Ramos (cell line): ENCODE results near the gene TRIM37.
"Not testable (repeated sequence)": the region's sequence is repeated elsewhere in the genome, so short reads cannot be mapped to it uniquely, and the experiment has no call there.

ENCODE experiments used
- in situ Hi-C: fragments of 300-500 bp; cut with MboI; formaldehyde crosslinking; loops from one replicate; pipeline ENCODE4 v1.14.3; 2022; ENCODE audit warnings: low sequenced_read_pairs; ENCODE audit not compliant: unreplicated experiment

TRIM37 gene

GRCh38 chr17:58966208-58966607 lies 140.5 kb downstream of the TRIM37 start:
- in situ Hi-C loops, result no loop called here

- in situ Hi-C loops, result no loop called here
These were observed 141.5 kb downstream of the TRIM37 start for GRCh38 chr17:58965221-58965620.

- in situ Hi-C loops, result no loop called here
These were observed 146.6 kb downstream of the TRIM37 start for GRCh38 chr17:58960068-58960467.

- in situ Hi-C loops, result not testable (repeated sequence)
These were observed 149.0 kb downstream of the TRIM37 start for GRCh38 chr17:58957725-58958073.

DNA sequence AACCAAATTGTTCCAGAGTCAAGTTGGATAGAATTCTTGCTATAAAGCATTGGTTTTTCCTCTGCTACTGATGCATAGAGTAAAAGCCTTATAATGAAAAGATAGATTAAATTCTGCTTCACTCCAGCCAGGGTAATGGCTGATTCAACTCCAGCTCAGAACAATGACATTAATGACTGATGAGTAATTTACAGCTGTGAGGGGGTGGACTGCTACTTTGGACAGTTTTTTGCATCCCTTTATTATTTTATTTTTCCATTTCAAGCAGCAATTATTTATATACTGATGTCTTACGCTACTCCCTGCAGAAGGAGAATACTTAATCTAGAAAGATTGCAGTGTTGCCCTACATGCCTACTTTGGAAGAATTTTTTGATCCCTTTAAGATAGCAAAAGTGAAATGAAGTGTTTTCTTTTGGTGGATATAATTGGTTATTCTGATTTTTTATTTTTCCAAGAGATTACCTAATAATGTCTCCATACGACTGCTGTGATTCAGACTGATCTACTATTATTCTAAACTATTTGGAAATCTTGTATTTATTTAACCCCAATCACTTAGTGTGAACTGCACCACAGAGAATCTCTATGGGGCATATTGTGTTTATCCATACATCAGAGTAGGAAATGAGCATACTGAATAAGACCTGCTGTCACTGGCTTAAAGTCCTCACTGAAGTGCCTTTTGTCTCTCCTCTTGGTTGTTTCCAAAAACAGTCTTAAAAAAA lies 149.5 kb downstream of the TRIM37 start:
- in situ Hi-C loops, result no loop called here

DNA sequence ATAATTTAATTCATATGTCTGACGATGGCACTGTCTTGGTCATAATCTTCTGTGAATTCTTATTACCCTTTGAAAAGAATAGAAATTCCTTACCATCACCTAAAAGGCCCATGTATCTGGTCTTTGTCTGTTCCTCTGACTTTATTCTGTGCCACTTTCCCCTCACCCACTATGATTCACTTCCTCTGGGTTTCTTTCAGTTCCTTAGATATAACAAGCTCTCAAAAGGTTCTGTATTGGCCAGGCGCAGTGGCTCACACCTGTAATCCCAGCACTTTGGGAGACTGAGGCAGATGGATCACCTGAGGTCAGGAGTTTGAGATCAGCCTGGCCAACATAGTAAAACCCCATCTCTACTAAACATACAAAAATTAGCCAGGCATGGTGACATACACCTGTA lies 152.3 kb downstream of the TRIM37 start:
- in situ Hi-C loops, result not testable (repeated sequence)

GRCh38 chr17:58947824-58948223 lies 158.9 kb downstream of the TRIM37 start:
- in situ Hi-C loops, result no loop called here

GRCh38 chr17:58947411-58947810 lies 159.3 kb downstream of the TRIM37 start:
- in situ Hi-C loops, result no loop called here

DNA sequence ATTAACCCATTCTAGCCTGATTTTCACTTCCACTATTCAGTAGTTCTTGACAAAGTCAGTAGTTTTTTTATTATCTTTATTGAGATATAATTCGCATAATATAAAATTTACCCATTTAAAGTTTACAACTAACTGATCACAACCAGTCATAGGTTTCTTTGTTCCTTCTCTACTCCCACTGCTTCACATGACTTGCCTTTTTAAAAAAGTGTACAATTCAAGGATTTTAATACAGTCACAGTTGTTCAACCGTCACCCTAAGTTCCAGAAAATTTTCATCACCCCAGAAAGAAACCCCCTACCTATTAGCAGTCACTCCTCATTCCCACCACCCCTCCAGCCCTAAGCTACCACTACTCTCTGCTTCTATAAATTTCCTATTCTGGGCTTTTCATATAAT lies 162.5 kb downstream of the TRIM37 start:
- in situ Hi-C loops, result no loop called here

GRCh38 chr17:58936295-58936694 lies 170.4 kb downstream of the TRIM37 start:
- in situ Hi-C loops, result no loop called here

DNA sequence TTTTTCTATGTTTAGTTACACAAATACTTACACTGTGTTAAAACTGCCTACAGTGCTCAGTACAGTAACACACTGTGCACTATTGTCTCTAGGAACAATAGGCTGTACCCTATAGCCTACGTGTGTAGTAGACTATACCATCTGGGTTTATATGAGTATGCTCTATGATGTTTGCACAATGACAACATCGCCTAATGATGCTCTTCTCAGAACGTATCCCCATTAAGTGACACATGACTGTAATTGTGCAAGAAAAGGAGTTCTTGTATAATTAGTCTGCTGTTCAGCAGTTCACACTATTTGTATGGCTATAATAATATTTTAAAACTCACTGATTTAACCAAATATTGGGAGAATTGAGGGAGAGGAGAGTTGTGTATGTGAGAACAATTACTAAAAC lies 173.7 kb downstream of the TRIM37 start:
- in situ Hi-C loops, result no loop called here
